Measurements from ENCODE around the gene DMP1.

- no peak for TF ChIP-seq EZH2 (IDR thresholded peaks at IDR 0.05)
- TF ChIP-seq, protein P1, sequence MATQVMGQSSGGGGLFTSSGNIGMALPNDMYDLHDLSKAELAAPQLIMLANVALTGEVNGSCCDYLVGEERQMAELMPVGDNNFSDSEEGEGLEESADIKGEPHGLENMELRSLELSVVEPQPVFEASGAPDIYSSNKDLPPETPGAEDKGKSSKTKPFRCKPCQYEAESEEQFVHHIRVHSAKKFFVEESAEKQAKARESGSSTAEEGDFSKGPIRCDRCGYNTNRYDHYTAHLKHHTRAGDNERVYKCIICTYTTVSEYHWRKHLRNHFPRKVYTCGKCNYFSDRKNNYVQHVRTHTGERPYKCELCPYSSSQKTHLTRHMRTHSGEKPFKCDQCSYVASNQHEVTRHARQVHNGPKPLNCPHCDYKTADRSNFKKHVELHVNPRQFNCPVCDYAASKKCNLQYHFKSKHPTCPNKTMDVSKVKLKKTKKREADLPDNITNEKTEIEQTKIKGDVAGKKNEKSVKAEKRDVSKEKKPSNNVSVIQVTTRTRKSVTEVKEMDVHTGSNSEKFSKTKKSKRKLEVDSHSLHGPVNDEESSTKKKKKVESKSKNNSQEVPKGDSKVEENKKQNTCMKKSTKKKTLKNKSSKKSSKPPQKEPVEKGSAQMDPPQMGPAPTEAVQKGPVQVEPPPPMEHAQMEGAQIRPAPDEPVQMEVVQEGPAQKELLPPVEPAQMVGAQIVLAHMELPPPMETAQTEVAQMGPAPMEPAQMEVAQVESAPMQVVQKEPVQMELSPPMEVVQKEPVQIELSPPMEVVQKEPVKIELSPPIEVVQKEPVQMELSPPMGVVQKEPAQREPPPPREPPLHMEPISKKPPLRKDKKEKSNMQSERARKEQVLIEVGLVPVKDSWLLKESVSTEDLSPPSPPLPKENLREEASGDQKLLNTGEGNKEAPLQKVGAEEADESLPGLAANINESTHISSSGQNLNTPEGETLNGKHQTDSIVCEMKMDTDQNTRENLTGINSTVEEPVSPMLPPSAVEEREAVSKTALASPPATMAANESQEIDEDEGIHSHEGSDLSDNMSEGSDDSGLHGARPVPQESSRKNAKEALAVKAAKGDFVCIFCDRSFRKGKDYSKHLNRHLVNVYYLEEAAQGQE (IDR thresholded peaks at IDR 0.05; ENCODE audit: low read depth), result no peak
- TF ChIP-seq, protein P2, sequence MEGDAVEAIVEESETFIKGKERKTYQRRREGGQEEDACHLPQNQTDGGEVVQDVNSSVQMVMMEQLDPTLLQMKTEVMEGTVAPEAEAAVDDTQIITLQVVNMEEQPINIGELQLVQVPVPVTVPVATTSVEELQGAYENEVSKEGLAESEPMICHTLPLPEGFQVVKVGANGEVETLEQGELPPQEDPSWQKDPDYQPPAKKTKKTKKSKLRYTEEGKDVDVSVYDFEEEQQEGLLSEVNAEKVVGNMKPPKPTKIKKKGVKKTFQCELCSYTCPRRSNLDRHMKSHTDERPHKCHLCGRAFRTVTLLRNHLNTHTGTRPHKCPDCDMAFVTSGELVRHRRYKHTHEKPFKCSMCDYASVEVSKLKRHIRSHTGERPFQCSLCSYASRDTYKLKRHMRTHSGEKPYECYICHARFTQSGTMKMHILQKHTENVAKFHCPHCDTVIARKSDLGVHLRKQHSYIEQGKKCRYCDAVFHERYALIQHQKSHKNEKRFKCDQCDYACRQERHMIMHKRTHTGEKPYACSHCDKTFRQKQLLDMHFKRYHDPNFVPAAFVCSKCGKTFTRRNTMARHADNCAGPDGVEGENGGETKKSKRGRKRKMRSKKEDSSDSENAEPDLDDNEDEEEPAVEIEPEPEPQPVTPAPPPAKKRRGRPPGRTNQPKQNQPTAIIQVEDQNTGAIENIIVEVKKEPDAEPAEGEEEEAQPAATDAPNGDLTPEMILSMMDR (IDR thresholded peaks at IDR 0.05 in 2 of 3, conservative IDR thresholded peaks at IDR 0.05 in 1 of 3; ENCODE audit: borderline replicate concordance in 1 of 3, insufficient read depth in 1 of 3, low read depth in 2 of 3, low read length in 2 of 3), result no peak
- TF ChIP-seq, protein P3, sequence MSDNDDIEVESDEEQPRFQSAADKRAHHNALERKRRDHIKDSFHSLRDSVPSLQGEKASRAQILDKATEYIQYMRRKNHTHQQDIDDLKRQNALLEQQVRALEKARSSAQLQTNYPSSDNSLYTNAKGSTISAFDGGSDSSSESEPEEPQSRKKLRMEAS (IDR thresholded peaks at IDR 0.05), result no peak
- peak; percentile 63 for TF ChIP-seq SP1 (IDR thresholded peaks at IDR 0.05; ENCODE audit: low read depth)
- no peak for TF ChIP-seq POLR2AphosphoS5 (IDR thresholded peaks at IDR 0.05; ENCODE audit: low read depth, low read length)
- TF ChIP-seq POLR2A (IDR thresholded peaks at IDR 0.05; ENCODE audit: borderline replicate concordance, extremely low read depth, insufficient read depth, insufficient read length), result no peak
- no peak for TF ChIP-seq TCF7L2 (IDR thresholded peaks at IDR 0.05; ENCODE audit: borderline replicate concordance, extremely low read depth, insufficient read depth, insufficient read length)
- peak; percentile 86 for TF ChIP-seq JUND (IDR thresholded peaks at IDR 0.05)
- TF ChIP-seq, protein P4, sequence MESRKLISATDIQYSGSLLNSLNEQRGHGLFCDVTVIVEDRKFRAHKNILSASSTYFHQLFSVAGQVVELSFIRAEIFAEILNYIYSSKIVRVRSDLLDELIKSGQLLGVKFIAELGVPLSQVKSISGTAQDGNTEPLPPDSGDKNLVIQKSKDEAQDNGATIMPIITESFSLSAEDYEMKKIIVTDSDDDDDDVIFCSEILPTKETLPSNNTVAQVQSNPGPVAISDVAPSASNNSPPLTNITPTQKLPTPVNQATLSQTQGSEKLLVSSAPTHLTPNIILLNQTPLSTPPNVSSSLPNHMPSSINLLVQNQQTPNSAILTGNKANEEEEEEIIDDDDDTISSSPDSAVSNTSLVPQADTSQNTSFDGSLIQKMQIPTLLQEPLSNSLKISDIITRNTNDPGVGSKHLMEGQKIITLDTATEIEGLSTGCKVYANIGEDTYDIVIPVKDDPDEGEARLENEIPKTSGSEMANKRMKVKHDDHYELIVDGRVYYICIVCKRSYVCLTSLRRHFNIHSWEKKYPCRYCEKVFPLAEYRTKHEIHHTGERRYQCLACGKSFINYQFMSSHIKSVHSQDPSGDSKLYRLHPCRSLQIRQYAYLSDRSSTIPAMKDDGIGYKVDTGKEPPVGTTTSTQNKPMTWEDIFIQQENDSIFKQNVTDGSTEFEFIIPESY (IDR thresholded peaks at IDR 0.05; ENCODE audit: extremely low read depth, insufficient replicate concordance, low read length), result no peak
- no peak for TF ChIP-seq ZNF274 (IDR thresholded peaks at IDR 0.05; ENCODE audit: low read depth, low read length)
- no peak for TF ChIP-seq YY1 (IDR thresholded peaks at IDR 0.05; ENCODE audit: extremely low read depth, insufficient replicate concordance, low read depth, low read length)
- TF ChIP-seq CEBPB (IDR thresholded peaks at IDR 0.05; ENCODE audit: low read depth), result peak; percentile 78
- 0 out of 2 replicates have a peak, but pooled peaks have one; percentile 27 for TF ChIP-seq SRF (IDR thresholded peaks at IDR 0.05; ENCODE audit: low read depth)
Observed at GRCh38 chr4:87657525-87657924, 7.4 kb downstream of the DMP1 start.
